Measurements from ENCODE around the gene TMEM132C. TPM values are rescaled to one million over a fixed set of nuclear protein-coding genes. Genes with fewer than 3 reads are reported as not detected.

The TMEM132C gene
- total and polyA plus RNA-seq, 2 of the 8 experiments (the other 6 are each of a cell fraction or from before 2014, with no cell fraction given): 0.23 to 0.76 TPM

DNA sequence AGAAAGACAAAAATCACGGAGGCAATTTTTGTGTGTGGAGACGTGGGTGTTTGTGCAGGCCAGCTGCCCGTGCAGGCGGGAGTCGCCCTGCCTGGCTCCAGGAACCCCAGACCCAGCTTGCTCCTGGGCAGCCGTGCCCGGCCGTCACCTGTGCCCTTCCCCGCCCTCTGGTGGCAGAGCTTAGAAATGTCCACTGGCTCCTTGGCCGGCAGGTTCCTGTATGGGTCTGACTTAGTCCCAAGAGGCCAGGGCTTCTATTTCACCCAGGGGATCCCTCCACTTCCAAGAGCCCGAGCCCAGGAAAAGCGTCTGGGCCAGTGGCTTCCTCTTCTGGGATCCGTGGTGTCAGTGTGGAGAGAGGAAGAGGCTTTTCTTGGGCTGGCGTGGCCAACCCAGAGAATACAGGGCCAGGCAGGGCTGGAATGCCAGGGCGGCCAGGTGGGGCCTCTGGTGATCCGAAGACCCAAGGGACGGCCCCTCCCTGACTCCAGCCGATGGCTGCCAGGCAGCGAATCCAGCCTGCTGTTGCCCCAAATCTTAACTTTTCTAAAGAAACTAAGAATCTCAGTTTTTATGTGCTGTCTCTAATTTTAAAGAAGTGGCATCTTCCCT, 120.9 kb downstream of the TMEM132C start (continued):
- peak; percentile 54; the same call in 1 of the 2 replicates for TF ChIP-seq YY1 (IDR thresholded peaks at IDR 0.05; ENCODE audit: low read depth, low read length)
